Measurements from ENCODE around the gene SMARCB1.

DNA sequence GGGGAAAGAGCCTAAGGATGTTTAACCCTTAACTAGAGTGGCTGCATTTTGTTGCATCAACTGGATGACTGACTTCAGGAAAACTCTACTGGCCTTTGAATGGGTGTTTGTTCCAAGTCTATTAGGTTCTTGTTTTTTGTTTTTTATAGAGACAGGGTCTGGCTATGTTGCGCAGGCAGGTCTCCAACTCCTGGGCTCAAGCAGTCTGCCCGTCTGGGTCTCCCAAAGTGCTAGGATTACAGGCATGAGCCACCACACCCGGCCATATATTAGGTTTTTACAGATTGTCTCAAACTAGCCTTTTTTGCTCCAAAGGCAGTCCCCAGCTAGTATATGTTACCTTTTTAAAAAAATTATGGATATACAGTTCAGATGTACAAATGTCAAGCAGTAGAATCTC is 1.1 kb downstream of the SMARCB1 start:
- no peak for TF ChIP-seq POLR2A (IDR thresholded peaks at IDR 0.05)
- TF ChIP-seq, protein P1, sequence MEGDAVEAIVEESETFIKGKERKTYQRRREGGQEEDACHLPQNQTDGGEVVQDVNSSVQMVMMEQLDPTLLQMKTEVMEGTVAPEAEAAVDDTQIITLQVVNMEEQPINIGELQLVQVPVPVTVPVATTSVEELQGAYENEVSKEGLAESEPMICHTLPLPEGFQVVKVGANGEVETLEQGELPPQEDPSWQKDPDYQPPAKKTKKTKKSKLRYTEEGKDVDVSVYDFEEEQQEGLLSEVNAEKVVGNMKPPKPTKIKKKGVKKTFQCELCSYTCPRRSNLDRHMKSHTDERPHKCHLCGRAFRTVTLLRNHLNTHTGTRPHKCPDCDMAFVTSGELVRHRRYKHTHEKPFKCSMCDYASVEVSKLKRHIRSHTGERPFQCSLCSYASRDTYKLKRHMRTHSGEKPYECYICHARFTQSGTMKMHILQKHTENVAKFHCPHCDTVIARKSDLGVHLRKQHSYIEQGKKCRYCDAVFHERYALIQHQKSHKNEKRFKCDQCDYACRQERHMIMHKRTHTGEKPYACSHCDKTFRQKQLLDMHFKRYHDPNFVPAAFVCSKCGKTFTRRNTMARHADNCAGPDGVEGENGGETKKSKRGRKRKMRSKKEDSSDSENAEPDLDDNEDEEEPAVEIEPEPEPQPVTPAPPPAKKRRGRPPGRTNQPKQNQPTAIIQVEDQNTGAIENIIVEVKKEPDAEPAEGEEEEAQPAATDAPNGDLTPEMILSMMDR (IDR thresholded peaks at IDR 0.05), result no peak

Measured in tibial nerve (tissue), 3 donors.